Tibial nerve (tissue), 4 donors: ENCODE measurements around the gene PPP1R1B.

ENCODE experiments used
- EP300 ChIP-seq, 2 donors: sonication (generic); formaldehyde crosslinking; IDR thresholded peaks; one replicate each; pipeline ENCODE4 v1.6.1; 2017; ENCODE audit warnings: antibody characterized with exemption in 2 of 2, mild to moderate bottlenecking in 1 of 2
- POLR2A ChIP-seq, 2 donors: fragments of 450-650 bp; IDR thresholded peaks; one replicate each; pipeline ENCODE4 v1.6.1; 2017; ENCODE audit warnings: antibody characterized with exemption in 2 of 2, mild to moderate bottlenecking in 2 of 2, moderate library complexity in 2 of 2
- TF ChIP-seq, protein P1 (sequence below), 5 experiments: fragments of 200-600 bp in 3 of 5; fragments of 450-650 bp in 2 of 5; sonication (generic) in 3 of 5; IDR thresholded peaks; one replicate each; pipeline ENCODE4 v1.5.1; 2016 to 2019; ENCODE audit warnings: antibody characterized with exemption in 5 of 5, mild to moderate bottlenecking in 3 of 5, moderate library complexity in 2 of 5

DNA sequence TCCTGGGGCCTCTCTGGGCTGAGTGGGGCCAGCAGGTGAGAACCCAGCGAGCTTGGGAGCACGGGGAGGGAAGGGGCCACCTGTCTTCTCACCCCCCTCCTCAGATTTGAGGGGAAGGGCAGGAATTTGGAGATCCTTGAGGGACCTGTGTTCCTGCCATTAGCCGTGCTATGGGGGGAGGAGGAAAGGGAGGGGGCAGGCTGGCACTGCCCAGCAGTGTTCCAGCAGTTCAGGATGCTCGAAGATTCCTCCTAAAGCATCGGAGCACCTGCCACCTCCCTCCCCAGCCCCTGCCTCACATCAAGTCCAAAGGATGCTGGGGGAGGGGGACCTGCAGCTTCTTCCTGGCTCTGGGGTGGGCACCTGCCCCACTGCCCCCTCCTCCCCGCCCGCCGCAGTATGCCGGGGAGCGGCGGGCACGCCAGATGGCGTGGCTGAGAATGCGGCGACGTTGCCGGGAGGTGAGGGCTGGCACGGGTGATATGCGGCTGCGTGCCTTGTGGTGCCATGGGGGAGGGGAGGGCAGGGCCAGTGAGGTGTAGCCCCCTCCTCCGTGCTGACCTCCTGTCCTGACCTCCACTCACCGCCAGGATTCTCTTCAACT, 14.4 kb upstream of the PPP1R1B start:
- TF ChIP-seq, protein P1, sequence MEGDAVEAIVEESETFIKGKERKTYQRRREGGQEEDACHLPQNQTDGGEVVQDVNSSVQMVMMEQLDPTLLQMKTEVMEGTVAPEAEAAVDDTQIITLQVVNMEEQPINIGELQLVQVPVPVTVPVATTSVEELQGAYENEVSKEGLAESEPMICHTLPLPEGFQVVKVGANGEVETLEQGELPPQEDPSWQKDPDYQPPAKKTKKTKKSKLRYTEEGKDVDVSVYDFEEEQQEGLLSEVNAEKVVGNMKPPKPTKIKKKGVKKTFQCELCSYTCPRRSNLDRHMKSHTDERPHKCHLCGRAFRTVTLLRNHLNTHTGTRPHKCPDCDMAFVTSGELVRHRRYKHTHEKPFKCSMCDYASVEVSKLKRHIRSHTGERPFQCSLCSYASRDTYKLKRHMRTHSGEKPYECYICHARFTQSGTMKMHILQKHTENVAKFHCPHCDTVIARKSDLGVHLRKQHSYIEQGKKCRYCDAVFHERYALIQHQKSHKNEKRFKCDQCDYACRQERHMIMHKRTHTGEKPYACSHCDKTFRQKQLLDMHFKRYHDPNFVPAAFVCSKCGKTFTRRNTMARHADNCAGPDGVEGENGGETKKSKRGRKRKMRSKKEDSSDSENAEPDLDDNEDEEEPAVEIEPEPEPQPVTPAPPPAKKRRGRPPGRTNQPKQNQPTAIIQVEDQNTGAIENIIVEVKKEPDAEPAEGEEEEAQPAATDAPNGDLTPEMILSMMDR (IDR thresholded peaks at IDR 0.05) = no peak
- TF ChIP-seq EP300 (IDR thresholded peaks at IDR 0.05) (no peak), POLR2A (IDR thresholded peaks at IDR 0.05) (no peak)
